C4-2B (cell line): ENCODE results near the gene HSPA5.

Experiments
- CTCF ChIP-seq: fragments of 450-650 bp; conservative IDR thresholded peaks from 2 replicates; pipeline ENCODE4 v1.5.1; 2017; ENCODE audit warnings: mild to moderate bottlenecking
- ZFX ChIP-seq: fragments of 450-650 bp; IDR thresholded peaks from 2 replicates; pipeline ENCODE4 v1.6.1; 2017

- TF ChIP-seq CTCF, result no peak
- TF ChIP-seq ZFX, result no peak
Measured at GRCh38 chr9:125276771-125277170, 35.6 kb upstream of the HSPA5 start.
